PC-9 (cell line): ENCODE measurements around the gene IKZF1. TPM values are rescaled to one million over a fixed set of nuclear protein-coding genes. Genes with fewer than 3 reads are reported as not detected.

Experiments
- BruUV-seq: library from RNA; stranded (reverse); fragments of 400-500 nt; replicated peaks from 2 replicates; lab custom pipeline; 2021; lab: Mats Ljungman, UMichigan
- CTCF ChIA-PET: fragments of 300-600 bp; sonication (Branson Sonifier 250); formaldehyde crosslinking; loops from one replicate; lab custom pipeline; 2022; ENCODE audit warnings: antibody characterized with exemption; lab: Charles Lee
- POLR2A ChIA-PET: fragments of 300-600 bp; sonication (Branson Sonifier 250); formaldehyde crosslinking; loops from one replicate; lab custom pipeline; 2022; ENCODE audit warnings: antibody characterized with exemption; ENCODE audit not compliant: unreplicated experiment; lab: Charles Lee
- DNase-seq, 2 experiments: peaks; one replicate each; pipeline versions ENCODE4 v3.0.0 to v3.0.0-alpha.2; 2015 to 2022; ENCODE audit warnings: mixed read lengths in 1 of 2
- H2AFZ ChIP-seq: fragments of 200-600 bp; sonication (generic); 2 replicates; pipeline ENCODE4 v1.8.1; 2017; ENCODE audit warnings: antibody characterized with exemption
- H3F3A ChIP-seq: fragments of 200-600 bp; sonication (generic); 2 replicates; pipeline ENCODE4 v1.8.1; 2017; ENCODE audit warnings: antibody characterized with exemption, mild to moderate bottlenecking, low read depth; ENCODE audit not compliant: insufficient read depth
- H3K27ac ChIP-seq: fragments of 200-600 bp; sonication (generic); 2 replicates; pipeline ENCODE4 v1.6.1; 2016; ENCODE audit warnings: mixed run types
- H3K27me3 ChIP-seq: fragments of 200-600 bp; sonication (generic); 2 replicates; pipeline ENCODE4 v1.6.1; 2016; ENCODE audit warnings: low read depth, mixed run types; ENCODE audit not compliant: insufficient read depth
- H3K36me3 ChIP-seq: fragments of 200-600 bp; sonication (generic); 2 replicates; pipeline ENCODE4 v1.6.1; 2016; ENCODE audit warnings: low read depth, mixed run types
- H3K4me1 ChIP-seq: fragments of 200-600 bp; sonication (generic); replicated peaks from 2 replicates; pipeline ENCODE4 v1.6.1; 2016; ENCODE audit warnings: mixed run types; ENCODE audit not compliant: insufficient read depth
- H3K4me2 ChIP-seq: fragments of 200-600 bp; sonication (generic); 2 replicates; pipeline ENCODE4 v1.6.1; 2017; ENCODE audit warnings: mixed run types
- H3K4me3 ChIP-seq: fragments of 200-600 bp; sonication (generic); 2 replicates; pipeline ENCODE4 v1.6.1; 2016; ENCODE audit warnings: mixed run types
- H3K79me2 ChIP-seq: fragments of 200-600 bp; sonication (generic); 2 replicates; pipeline ENCODE4 v1.6.1; 2017; ENCODE audit warnings: low read depth, mixed run types
- H3K9me2 ChIP-seq: fragments of 200-600 bp; sonication (generic); 2 replicates; pipeline ENCODE4 v1.8.1; 2017; ENCODE audit warnings: mild to moderate bottlenecking; ENCODE audit not compliant: insufficient read depth
- H3K9me3 ChIP-seq: fragments of 200-600 bp; sonication (generic); 2 replicates; pipeline ENCODE4 v1.8.1; 2016; ENCODE audit warnings: low read depth; ENCODE audit not compliant: insufficient read depth
- H4K20me1 ChIP-seq: fragments of 200-600 bp; sonication (generic); 2 replicates; pipeline ENCODE4 v1.8.1; 2017; ENCODE audit not compliant: insufficient read depth
- CTCF ChIP-seq: fragments of 200-600 bp; sonication (generic); conservative IDR thresholded peaks from 2 replicates; pipeline ENCODE4 v1.6.1; 2017; ENCODE audit warnings: mixed run types, antibody characterized with exemption, mild to moderate bottlenecking, moderate library complexity
- EZH2 ChIP-seq: fragments of 200-600 bp; sonication (generic); IDR thresholded peaks from 2 replicates; pipeline ENCODE4 v1.8.0; 2017; ENCODE audit warnings: antibody characterized with exemption, low read depth
- intact Hi-C: fragments of 100-400 bp; cut with micrococcal nuclease; formaldehyde crosslinking; loops from one replicate; pipeline ENCODE4 v1.10.0; 2022; ENCODE audit not compliant: unreplicated experiment
- total RNA-seq: library from RNA; stranded (reverse); gene quantifications from 2 replicates; pipeline ENCODE4 v1.2.3, GENCODE V29; 2021

Gene IKZF1
- total RNA-seq, 1 experiment from 2014 or later = not detected

- Histone ChIP-seq H3K79me2 (no peaks in the 10 kb centered on the region), H3K27ac (no peak overlapping the region), H2AFZ (no peak overlapping the region), H3K4me1 (no peaks in the 10 kb centered on the region), H3K27me3 (peaks cover 95% of the 10 kb centered on the region), H3K9me2 (no peaks in the 10 kb centered on the region), H3K4me2 (no peak overlapping the region), H3K36me3 (no peaks in the 10 kb centered on the region), H3F3A (no peaks in the 10 kb centered on the region), H4K20me1 (no peaks in the 10 kb centered on the region), H3K4me3 (no peak overlapping the region), H3K9me3 (no peaks in the 10 kb centered on the region)
- no peak for DNase-seq
- CTCF ChIA-PET = no interaction called here
- no TSS peak for BruUV-seq
- POLR2A ChIA-PET = no interaction called here
- intact Hi-C loops = no loop called here
- TF ChIP-seq CTCF (no peak), EZH2 (no peak)
These were observed 52.9 kb downstream of the IKZF1 start for GRCh38 chr7:50357426-50357825.

DNA sequence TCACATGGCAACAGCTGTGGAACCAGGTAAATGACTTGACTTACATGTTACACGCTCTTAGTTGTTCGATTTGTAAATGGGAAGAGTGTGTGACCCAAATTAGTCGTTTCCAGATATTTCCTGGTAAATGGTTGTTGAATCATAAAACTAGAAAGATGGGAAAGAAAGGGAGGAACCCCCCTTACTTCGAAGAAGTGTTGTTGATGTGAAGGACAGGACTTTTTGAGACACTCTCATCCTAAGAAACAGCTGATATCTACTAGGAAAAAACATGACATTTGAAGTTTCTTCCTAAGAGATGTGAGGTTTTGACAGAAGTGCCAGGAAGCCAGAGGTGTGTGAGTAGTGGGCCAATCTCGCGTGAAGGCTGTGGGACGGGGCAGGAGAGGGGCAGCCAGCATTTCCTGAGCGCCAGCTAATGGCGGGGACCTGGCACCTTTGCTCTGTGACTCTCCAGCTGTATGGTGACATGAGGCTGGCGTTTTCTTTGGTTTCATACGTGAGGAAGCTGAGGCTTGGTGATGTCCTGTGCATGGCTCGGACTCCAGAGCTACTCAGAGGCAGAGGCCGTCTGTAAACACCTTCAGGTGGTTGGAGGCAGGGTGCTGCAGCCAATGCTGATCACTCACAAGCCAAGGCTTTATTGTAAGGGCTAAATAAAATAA is 53.7 kb downstream of the IKZF1 start:
- H4K20me1 ChIP-seq = no peaks in the 10 kb centered on the region
- peaks cover 96% of the 10 kb centered on the region for H3K27me3 ChIP-seq
- H3K4me2 ChIP-seq = no peak overlapping the region
- TF ChIP-seq EZH2 = 0 out of 2 replicates have a peak, but pooled peaks have one; percentile 57
- no peak for TF ChIP-seq CTCF
- BruUV-seq = no TSS peak
- H3K4me1 ChIP-seq = no peaks in the 10 kb centered on the region
- no peak overlapping the region for H3K4me3 ChIP-seq
- H3F3A ChIP-seq = no peaks in the 10 kb centered on the region
- ChIA-PET CTCF (no interaction called here), POLR2A (no interaction called here)
- no peak overlapping the region for H3K27ac ChIP-seq
- no peaks in the 10 kb centered on the region for H3K36me3 ChIP-seq
- DNase-seq = no peak
- intact Hi-C loops = no loop called here
- H3K9me2 ChIP-seq = no peaks in the 10 kb centered on the region
- no peaks in the 10 kb centered on the region for H3K9me3 ChIP-seq
- H3K79me2 ChIP-seq = no peaks in the 10 kb centered on the region
- H2AFZ ChIP-seq = no peak overlapping the region

- no peak for DNase-seq
- Histone ChIP-seq H4K20me1 (no peaks in the 10 kb centered on the region), H3F3A (no peaks in the 10 kb centered on the region), H3K9me3 (no peaks in the 10 kb centered on the region), H3K27ac (no peak overlapping the region), H3K4me2 (no peak overlapping the region), H3K27me3 (peaks cover 94% of the 10 kb centered on the region), H3K4me3 (no peak overlapping the region), H3K9me2 (no peaks in the 10 kb centered on the region), H3K79me2 (no peaks in the 10 kb centered on the region), H2AFZ (no peak overlapping the region), H3K36me3 (no peaks in the 10 kb centered on the region), H3K4me1 (no peaks in the 10 kb centered on the region)
- TF ChIP-seq CTCF (no peak), EZH2 (no peak)
- intact Hi-C loops = no loop called here
- POLR2A ChIA-PET = no interaction called here
- CTCF ChIA-PET = no interaction called here
- no TSS peak for BruUV-seq
These were observed 54.3 kb downstream of the IKZF1 start for GRCh38 chr7:50358779-50359178.
